ENCODE results near the gene BSN.

The BSN gene

DNA sequence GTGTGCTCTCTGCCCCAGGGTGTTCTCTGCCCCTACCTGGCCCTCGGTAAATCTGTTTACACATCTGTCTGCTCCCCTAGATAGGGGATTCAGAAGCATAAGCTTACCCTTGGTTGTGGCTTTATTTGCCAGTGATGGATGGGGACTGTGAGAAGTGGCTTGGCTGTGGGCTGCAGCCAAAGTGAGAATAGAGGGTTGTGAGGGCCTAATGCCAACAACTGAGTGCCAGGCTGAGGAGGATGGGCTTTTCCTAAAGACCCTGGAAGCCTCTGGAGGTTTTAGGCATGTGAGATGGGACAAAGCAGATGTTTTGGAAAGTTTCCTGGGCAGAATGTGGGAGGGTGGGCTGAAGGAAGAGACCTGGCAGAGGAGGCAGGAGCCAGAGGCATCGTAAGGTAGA, 104.4 kb downstream of the BSN start:
- ATAC-seq (ENCODE audit: insufficient read depth, low read depth): no peak

GRCh38 chr3:49659756-49660155, 105.5 kb downstream of the BSN start:
- H3K79me2 ChIP-seq (ENCODE audit: insufficient read depth, low read length): no peaks in the 10 kb centered on the region
- no peaks in the 10 kb centered on the region for H4K20me1 ChIP-seq (ENCODE audit: insufficient read depth, low read length)
- no peak overlapping the region for H3K4me2 ChIP-seq (ENCODE audit: insufficient read depth, low read length)
- H3K9me3 ChIP-seq (ENCODE audit: insufficient read depth, low read length, severe bottlenecking): no peaks in the 10 kb centered on the region
- no peak overlapping the region for H3K4me3 ChIP-seq (ENCODE audit: low read depth in 1 of 2, low read length in 2 of 2)
- H3K36me3 ChIP-seq (ENCODE audit: insufficient read depth, low read length): no peaks in the 10 kb centered on the region
- ATAC-seq (ENCODE audit: insufficient read depth, low read depth) (0 out of 3 replicates have a peak, but pooled peaks have one; percentile 37), DNase-seq (no peak)
- H3K27ac ChIP-seq (ENCODE audit: low read length): no peak overlapping the region
- H3K9ac ChIP-seq (ENCODE audit: low read depth, low read length): no peak overlapping the region
- H2AFZ ChIP-seq (ENCODE audit: low read depth, low read length): no peak overlapping the region
- no peaks in the 10 kb centered on the region for H3K27me3 ChIP-seq (ENCODE audit: insufficient read depth, low read length, poor library complexity)
- H3K4me1 ChIP-seq (ENCODE audit: insufficient read depth, low read length): no peaks in the 10 kb centered on the region
- TF ChIP-seq, protein P1, sequence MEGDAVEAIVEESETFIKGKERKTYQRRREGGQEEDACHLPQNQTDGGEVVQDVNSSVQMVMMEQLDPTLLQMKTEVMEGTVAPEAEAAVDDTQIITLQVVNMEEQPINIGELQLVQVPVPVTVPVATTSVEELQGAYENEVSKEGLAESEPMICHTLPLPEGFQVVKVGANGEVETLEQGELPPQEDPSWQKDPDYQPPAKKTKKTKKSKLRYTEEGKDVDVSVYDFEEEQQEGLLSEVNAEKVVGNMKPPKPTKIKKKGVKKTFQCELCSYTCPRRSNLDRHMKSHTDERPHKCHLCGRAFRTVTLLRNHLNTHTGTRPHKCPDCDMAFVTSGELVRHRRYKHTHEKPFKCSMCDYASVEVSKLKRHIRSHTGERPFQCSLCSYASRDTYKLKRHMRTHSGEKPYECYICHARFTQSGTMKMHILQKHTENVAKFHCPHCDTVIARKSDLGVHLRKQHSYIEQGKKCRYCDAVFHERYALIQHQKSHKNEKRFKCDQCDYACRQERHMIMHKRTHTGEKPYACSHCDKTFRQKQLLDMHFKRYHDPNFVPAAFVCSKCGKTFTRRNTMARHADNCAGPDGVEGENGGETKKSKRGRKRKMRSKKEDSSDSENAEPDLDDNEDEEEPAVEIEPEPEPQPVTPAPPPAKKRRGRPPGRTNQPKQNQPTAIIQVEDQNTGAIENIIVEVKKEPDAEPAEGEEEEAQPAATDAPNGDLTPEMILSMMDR (IDR thresholded peaks at IDR 0.05; ENCODE audit: borderline replicate concordance, extremely low read depth, low read length, poor library complexity, severe bottlenecking): no peak
- no peak for TF ChIP-seq EZH2 (IDR thresholded peaks at IDR 0.05; ENCODE audit: borderline replicate concordance, low read depth, low read length, severe bottlenecking)

More for the DNA sequence above, 104.4 kb downstream of the BSN start:
- Histone ChIP-seq H4K20me1 (ENCODE audit: insufficient read depth, low read length) (no peaks in the 10 kb centered on the region), H3K27ac (ENCODE audit: low read length) (no peak overlapping the region), H3K9ac (ENCODE audit: low read depth, low read length) (no peak overlapping the region), H2AFZ (ENCODE audit: low read depth, low read length) (no peak overlapping the region), H3K36me3 (ENCODE audit: insufficient read depth, low read length) (no peaks in the 10 kb centered on the region), H3K4me3 (ENCODE audit: low read depth in 1 of 2, low read length in 2 of 2) (no peak overlapping the region), H3K27me3 (ENCODE audit: insufficient read depth, low read length, poor library complexity) (no peaks in the 10 kb centered on the region), H3K9me3 (ENCODE audit: insufficient read depth, low read length, severe bottlenecking) (no peaks in the 10 kb centered on the region), H3K79me2 (ENCODE audit: insufficient read depth, low read length) (no peaks in the 10 kb centered on the region), H3K4me1 (ENCODE audit: insufficient read depth, low read length) (no peaks in the 10 kb centered on the region), H3K4me2 (ENCODE audit: insufficient read depth, low read length) (no peak overlapping the region)
- DNase-seq: no peak
- TF ChIP-seq, protein P1 (IDR thresholded peaks at IDR 0.05; ENCODE audit: borderline replicate concordance, extremely low read depth, low read length, poor library complexity, severe bottlenecking): no peak
- TF ChIP-seq EZH2 (IDR thresholded peaks at IDR 0.05; ENCODE audit: borderline replicate concordance, low read depth, low read length, severe bottlenecking): no peak

DNA sequence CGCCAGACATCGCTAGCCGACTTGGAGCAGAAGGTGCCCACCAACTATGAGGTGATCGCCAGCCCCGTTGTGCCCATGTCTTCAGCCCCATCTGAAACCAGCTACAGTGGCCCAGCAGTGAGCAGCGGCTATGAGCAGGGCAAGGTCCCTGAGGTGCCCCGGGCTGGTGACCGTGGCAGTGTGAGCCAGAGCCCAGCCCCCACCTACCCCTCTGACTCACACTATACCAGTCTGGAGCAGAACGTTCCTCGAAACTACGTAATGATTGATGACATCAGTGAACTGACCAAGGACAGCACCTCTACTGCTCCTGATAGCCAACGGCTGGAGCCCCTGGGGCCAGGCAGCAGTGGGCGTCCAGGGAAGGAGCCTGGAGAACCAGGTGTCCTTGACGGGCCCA, 107.0 kb downstream of the BSN start:
- H3K4me3 ChIP-seq (ENCODE audit: low read depth in 1 of 2, low read length in 2 of 2): no peak overlapping the region
- no peaks in the 10 kb centered on the region for H3K9me3 ChIP-seq (ENCODE audit: insufficient read depth, low read length, severe bottlenecking)
- H3K27ac ChIP-seq (ENCODE audit: low read length): no peak overlapping the region
- no peaks in the 10 kb centered on the region for H3K4me1 ChIP-seq (ENCODE audit: insufficient read depth, low read length)
- H3K9ac ChIP-seq (ENCODE audit: low read depth, low read length): no peak overlapping the region
- no peaks in the 10 kb centered on the region for H3K27me3 ChIP-seq (ENCODE audit: insufficient read depth, low read length, poor library complexity)
- ATAC-seq (ENCODE audit: insufficient read depth, low read depth) (no peak), DNase-seq (no peak)
- peaks cover 4% of the 10 kb centered on the region; the same call in 1 of the 2 replicates for H4K20me1 ChIP-seq (ENCODE audit: insufficient read depth, low read length)
- no peaks in the 10 kb centered on the region for H3K36me3 ChIP-seq (ENCODE audit: insufficient read depth, low read length)
- no peak for TF ChIP-seq EZH2 (IDR thresholded peaks at IDR 0.05; ENCODE audit: borderline replicate concordance, low read depth, low read length, severe bottlenecking)
- TF ChIP-seq, protein P1 (IDR thresholded peaks at IDR 0.05; ENCODE audit: borderline replicate concordance, extremely low read depth, low read length, poor library complexity, severe bottlenecking): no peak
- no peak overlapping the region for H2AFZ ChIP-seq (ENCODE audit: low read depth, low read length)
- H3K79me2 ChIP-seq (ENCODE audit: insufficient read depth, low read length): no peaks in the 10 kb centered on the region
- H3K4me2 ChIP-seq (ENCODE audit: insufficient read depth, low read length): no peak overlapping the region

DNA sequence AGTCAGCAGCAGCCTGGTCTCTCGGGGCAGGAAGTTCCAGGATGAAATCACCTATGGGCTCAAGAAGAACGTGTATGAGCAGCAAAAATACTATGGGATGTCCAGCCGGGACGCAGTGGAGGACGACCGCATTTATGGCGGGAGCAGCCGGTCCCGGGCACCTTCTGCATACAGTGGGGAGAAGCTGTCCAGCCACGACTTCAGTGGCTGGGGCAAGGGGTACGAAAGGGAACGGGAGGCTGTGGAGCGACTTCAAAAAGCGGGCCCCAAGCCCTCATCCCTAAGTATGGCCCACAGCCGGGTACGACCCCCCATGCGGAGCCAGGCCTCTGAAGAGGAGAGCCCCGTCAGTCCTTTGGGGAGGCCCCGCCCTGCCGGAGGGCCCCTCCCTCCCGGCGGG, 107.7 kb downstream of the BSN start:
- no peak for TF ChIP-seq EZH2 (IDR thresholded peaks at IDR 0.05; ENCODE audit: borderline replicate concordance, low read depth, low read length, severe bottlenecking)
- TF ChIP-seq, protein P1 (IDR thresholded peaks at IDR 0.05; ENCODE audit: borderline replicate concordance, extremely low read depth, low read length, poor library complexity, severe bottlenecking): no peak
- ATAC-seq (ENCODE audit: insufficient read depth, low read depth): no peak

More for the DNA sequence above, 107.7 kb downstream of the BSN start:
- no peak for DNase-seq
- Histone ChIP-seq H3K4me2 (ENCODE audit: insufficient read depth, low read length) (no peak overlapping the region), H3K36me3 (ENCODE audit: insufficient read depth, low read length) (no peaks in the 10 kb centered on the region), H4K20me1 (ENCODE audit: insufficient read depth, low read length) (peaks cover 4% of the 10 kb centered on the region; the same call in 1 of the 2 replicates), H3K27ac (ENCODE audit: low read length) (no peak overlapping the region), H3K79me2 (ENCODE audit: insufficient read depth, low read length) (no peaks in the 10 kb centered on the region), H3K27me3 (ENCODE audit: insufficient read depth, low read length, poor library complexity) (no peaks in the 10 kb centered on the region), H3K4me1 (ENCODE audit: insufficient read depth, low read length) (no peaks in the 10 kb centered on the region), H3K9me3 (ENCODE audit: insufficient read depth, low read length, severe bottlenecking) (no peaks in the 10 kb centered on the region), H3K9ac (ENCODE audit: low read depth, low read length) (no peak overlapping the region), H2AFZ (ENCODE audit: low read depth, low read length) (no peak overlapping the region), H3K4me3 (ENCODE audit: low read depth in 1 of 2, low read length in 2 of 2) (no peak overlapping the region)

All from DND-41 (cell line).